NCI-H1048 (cell line): ENCODE data around the gene ATP7B.

ENCODE experiments used
- DNase-seq: peaks from one replicate; lab custom pipeline; 2025; lab: John Stamatoyannopoulos, UW

Gene ATP7B

GRCh38 chr13:51894239-51894638 is 117.0 kb downstream of the ATP7B start:
- DNase-seq: no peak

DNA sequence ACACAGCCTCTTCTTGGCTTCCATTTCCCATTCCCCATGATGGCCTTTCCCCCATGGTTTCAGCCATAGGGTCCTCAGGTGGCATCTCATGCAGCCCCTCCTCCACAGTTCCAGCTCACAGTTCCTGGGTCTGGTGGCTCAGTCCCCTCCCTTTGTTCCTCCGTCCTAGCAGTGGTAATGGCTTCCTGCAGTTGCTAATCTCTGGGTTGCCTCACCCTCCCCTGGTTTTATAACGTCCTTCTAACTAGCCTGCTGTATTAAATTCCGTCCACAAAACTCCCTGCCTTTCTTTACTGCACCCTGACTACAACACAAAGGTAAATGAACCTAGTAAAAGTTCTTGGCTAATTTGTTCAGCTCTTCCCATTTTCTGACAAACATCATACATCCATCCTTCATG is 118.6 kb downstream of the ATP7B start:
- no peak for DNase-seq

- DNase-seq: no peak
These were observed 123.8 kb downstream of the ATP7B start for GRCh38 chr13:51887468-51887867.

DNA sequence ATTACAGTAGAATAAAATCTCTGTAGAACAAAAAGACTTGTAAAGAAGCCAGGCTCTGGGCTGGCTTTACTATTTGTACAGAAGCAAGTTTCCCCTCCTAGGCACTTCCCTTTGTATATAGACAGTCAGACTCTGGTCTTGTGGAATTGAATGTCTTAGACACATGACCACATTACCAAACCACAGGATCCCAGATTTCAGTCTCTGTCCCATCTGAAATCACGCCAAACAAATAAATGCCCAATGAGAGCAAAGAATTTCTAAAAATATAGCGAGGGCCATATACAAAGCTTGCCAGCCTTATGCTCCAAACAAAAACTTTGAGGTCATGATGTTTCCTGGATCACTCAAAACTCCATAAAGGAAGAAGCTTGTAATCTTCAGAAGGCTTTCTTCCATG is 125.6 kb downstream of the ATP7B start:
- DNase-seq: no peak

- no peak for DNase-seq
These were observed 128.0 kb downstream of the ATP7B start for GRCh38 chr13:51883226-51883600.
